Psoas muscle (tissue), 8 donors: ENCODE data around the gene SRPK3. TPM values are rescaled to one million over a fixed set of nuclear protein-coding genes. Genes with fewer than 3 reads are reported as not detected.

Experiments
- ATAC-seq, 4 donors: fragments of 200-7000 bp; cut with Tn5 transposase; one replicate each; pipeline ENCODE4 v1.9.1; 2020; ENCODE audit warnings: moderate library complexity in 3 of 4, mild to moderate bottlenecking in 2 of 4
- DNase-seq, 2 donors: peaks; one replicate each; pipeline ENCODE4 v3.0.0-alpha.2; 2020
- H3K27ac ChIP-seq: fragments of 200-600 bp; one replicate; pipeline ENCODE4 v1.8.0; 2022
- H3K27me3 ChIP-seq, 3 donors: fragments of 200-600 bp in 1 of 3; one replicate each; pipeline versions ENCODE4 v1.6.1 to v1.8.0; 2013 to 2022; ENCODE audit warnings: low read length in 2 of 3, mild to moderate bottlenecking in 2 of 3, moderate library complexity in 1 of 3; ENCODE audit not compliant: insufficient read depth in 3 of 3
- H3K36me3 ChIP-seq, 2 donors: fragments of 200-600 bp in 1 of 2; one replicate each; pipeline versions ENCODE4 v1.6.1 to v1.8.0; 2013 to 2022; ENCODE audit warnings: low read depth in 1 of 2, mild to moderate bottlenecking in 1 of 2, moderate library complexity in 1 of 2; ENCODE audit not compliant: insufficient read depth in 1 of 2
- H3K4me1 ChIP-seq: fragments of 200-600 bp; one replicate; pipeline ENCODE4 v1.8.0; 2022
- H3K4me3 ChIP-seq: fragments of 200-600 bp; one replicate; pipeline ENCODE4 v1.8.0; 2022; ENCODE audit warnings: mild to moderate bottlenecking
- H3K9me3 ChIP-seq: fragments of 200-600 bp; one replicate; pipeline ENCODE4 v1.8.0; 2022
- CTCF ChIP-seq: fragments of 200-600 bp; IDR thresholded peaks from one replicate; pipeline ENCODE4 v1.8.0; 2022; ENCODE audit warnings: antibody characterized with exemption
- WGBS, 3 donors: extraction: QIAGEN DNeasy Blood & Tissue Kit; methylation state at CpG; one replicate each; pipeline versions ENCODE4 v1.1.6 to v1.1.7; 2013; 5-methylcytosine and 5-hydroxymethylcytosine counted together
- intact Hi-C, 2 donors: fragments of 100-400 bp; cut with DNase I; formaldehyde crosslinking; loops; one replicate each; pipeline versions ENCODE4 v1.11.0 to v1.14.2; 2022
- polyA plus RNA-seq, 3 donors: library from polyadenylated mRNA; stranded (reverse); fragments of 200-250 nt; gene quantifications; one replicate each; pipeline ENCODE4 v1.2.3, GENCODE V29; 2013
- total RNA-seq, 4 donors: library from RNA; stranded (reverse); fragmentation: NEBNext Ultra II Directional in 2 of 4; extraction: Animal tissue kit (Norgen Biotek cat#: 25700) in 2 of 4; gene quantifications; one replicate each; pipeline versions ENCODE4 v1.2.1 to v1.2.4, GENCODE V29; 2021 to 2023
- donor health status: healthy with polysubstance abuse.
- donor health status: DM: no; HTN: no; CAD: no; lungs with moderate emphysema.
- donor health status: Bipolar disorder and iron deficiency.
- donor health status: healthy.
- donor health status: DM: yes; HTN: yes; CAD: no.
- donor health status: DM: no; HTN: no; CAD: no.
- donor health status: DM: no; HTN: no; CAD: no.
- donor health status: DM: yes; HTN: yes; CAD: no.

SRPK3 gene
- total and polyA plus RNA-seq, 7 donors: 14.5 to 140 (median 43.7) TPM

DNA sequence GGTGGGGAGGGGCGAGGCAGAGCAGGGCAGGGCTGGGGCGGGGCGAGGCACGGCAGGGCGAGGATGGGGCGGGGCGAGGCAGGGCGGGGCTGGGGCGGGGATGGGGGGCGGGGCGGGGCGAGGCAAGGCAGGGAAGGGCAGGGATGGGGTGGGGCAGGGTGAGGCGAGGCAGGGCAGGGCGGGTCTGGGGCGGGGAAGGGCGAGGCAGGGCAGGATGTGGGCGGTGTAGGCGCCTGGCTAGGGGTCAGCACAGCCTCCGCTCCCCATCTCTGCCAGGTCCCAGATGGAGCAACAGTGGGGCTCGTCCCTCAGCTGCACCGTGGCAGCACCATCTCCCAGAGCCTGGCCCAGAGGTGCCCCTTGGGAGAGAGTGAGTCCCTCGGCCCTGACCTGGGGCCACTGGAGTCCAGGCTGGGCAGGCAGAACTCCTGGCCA is 4.2 kb upstream of the SRPK3 start:
- no peaks in the 10 kb centered on the region for H3K4me1 ChIP-seq
- no peaks in the 10 kb centered on the region for H3K9me3 ChIP-seq
- no peak overlapping the region for H3K27ac ChIP-seq
- 79 to 82% (median 80%) methylated on average over 1 to 9 of the region's 22 CpGs for WGBS, 3 donors
- no peak for TF ChIP-seq CTCF
- DNase-seq (peak in 1 of 2 donors; percentile 12), ATAC-seq (no peak)
- no peak overlapping the region for H3K4me3 ChIP-seq
- intact Hi-C loops: no loop called here
- no peaks in the 10 kb centered on the region for H3K36me3 ChIP-seq
- no peaks in the 10 kb centered on the region for H3K27me3 ChIP-seq

- Histone ChIP-seq H3K4me1 (no peaks in the 10 kb centered on the region), H3K4me3 (no peak overlapping the region), H3K9me3 (no peaks in the 10 kb centered on the region), H3K27ac (no peak overlapping the region), H3K36me3 (no peaks in the 10 kb centered on the region), H3K27me3 (no peaks in the 10 kb centered on the region)
- TF ChIP-seq CTCF: no peak
- no peak for ATAC-seq
- intact Hi-C loops: no loop called here
- 83 to 86% (median 85%) methylated on average over 23 to 34 of the region's 34 CpGs for WGBS, 3 donors
- DNase-seq: peak; percentile 10 to 40
These were observed 3.4 kb upstream of the SRPK3 start for GRCh38 chrX:153777261-153778090.

GRCh38 chrX:153778181-153778580 is 2.7 kb upstream of the SRPK3 start:
- H3K4me3 ChIP-seq: no peak overlapping the region
- intact Hi-C loops: no loop called here
- WGBS, 3 donors: 60 to 73% (median 68%) methylated on average over 12 to 17 of the region's 17 CpGs
- TF ChIP-seq CTCF: no peak
- no peaks in the 10 kb centered on the region for H3K4me1 ChIP-seq
- no peaks in the 10 kb centered on the region for H3K27me3 ChIP-seq
- H3K9me3 ChIP-seq: no peaks in the 10 kb centered on the region
- no peak overlapping the region for H3K27ac ChIP-seq
- DNase-seq (peak in 1 of 2 donors; percentile 43), ATAC-seq (no peak)
- H3K36me3 ChIP-seq: peaks cover 0 to 2% of the 10 kb centered on the region in 2 donors

GRCh38 chrX:153778684-153779101 is 2.1 kb upstream of the SRPK3 start:
- 52 to 74% methylated on average over 16 of the region's 16 CpGs; no CpG with 5 or more reads in 1 of the 3 donors for WGBS, 3 donors
- H3K4me3 ChIP-seq: no peak overlapping the region
- no peaks in the 10 kb centered on the region for H3K4me1 ChIP-seq
- no peak overlapping the region for H3K27ac ChIP-seq
- no peaks in the 10 kb centered on the region for H3K9me3 ChIP-seq
- H3K36me3 ChIP-seq: peaks cover 0 to 2% of the 10 kb centered on the region in 2 donors
- peak; percentile 30 for TF ChIP-seq CTCF
- H3K27me3 ChIP-seq: no peaks in the 10 kb centered on the region
- intact Hi-C loops: no loop called here
- peak in 3 of 4 donors; percentile 21 to 36 (median 24) for ATAC-seq
- DNase-seq: peak; percentile 21 to 68
